ENCODE measurements around the gene FIBCD1. TPM values are rescaled to one million over a fixed set of nuclear protein-coding genes. Genes with fewer than 3 reads are reported as not detected.
A peak's percentile ranks its signal among the peaks of the same experiment; 100 is the strongest.

FIBCD1 gene
- total and polyA plus RNA-seq, 9 donors = 0.04 to 0.13 (median 0.08) TPM; not detected in 5

DNA sequence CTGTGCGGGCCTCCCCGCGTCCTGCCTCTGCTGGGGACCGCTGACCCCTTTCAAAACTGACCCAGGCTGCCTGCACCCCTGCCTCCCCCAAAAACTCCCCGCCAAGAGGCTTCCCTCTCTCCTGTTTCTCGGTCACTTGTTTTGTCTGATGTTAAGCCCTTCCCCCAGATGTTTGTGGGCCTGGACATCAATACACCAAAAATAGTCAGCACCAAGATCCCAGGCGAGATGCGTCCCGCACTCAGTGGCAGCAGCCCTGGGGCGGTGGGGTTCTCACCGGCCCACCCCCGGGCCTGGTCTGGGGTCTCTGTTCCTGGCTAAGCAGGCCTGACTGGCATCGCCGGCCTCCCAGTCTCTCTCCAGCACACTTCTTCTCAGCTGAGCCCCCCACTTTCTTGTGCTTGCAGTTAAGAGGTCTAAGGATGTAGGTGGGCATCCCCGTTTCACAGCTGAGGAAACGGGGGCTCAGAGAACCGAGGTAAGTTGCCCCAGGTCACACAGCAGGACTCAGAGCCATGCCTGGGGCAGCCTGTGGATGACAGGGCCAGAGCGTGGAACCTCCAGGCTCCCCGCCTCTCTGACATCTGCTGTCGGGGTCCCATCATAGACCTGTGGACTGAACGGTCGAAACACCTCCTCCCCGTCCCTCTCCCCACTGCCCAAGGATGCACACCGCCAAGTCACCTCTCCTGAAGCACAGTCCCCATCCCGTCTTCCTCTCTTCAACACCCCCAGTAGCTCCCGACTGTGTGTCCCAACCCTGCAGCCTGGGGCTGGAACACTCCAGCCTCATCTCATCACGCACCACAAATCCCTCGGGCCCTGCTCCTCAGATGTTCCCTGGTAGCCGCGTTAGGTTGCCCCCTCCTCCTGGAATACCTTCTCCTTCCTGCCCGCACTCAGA, 16.8 kb downstream of the FIBCD1 start:
- Histone ChIP-seq H3K4me3 (ENCODE audit: low read length) (no peak overlapping the region), H3K4me1 (ENCODE audit: control insufficient read depth, insufficient read depth, low read length) (peaks cover 16% of the 10 kb centered on the region), H3K27me3 (ENCODE audit: control insufficient read depth, insufficient read depth, low read length) (peaks cover 64% of the 10 kb centered on the region), H3K27ac (ENCODE audit: low read length) (no peak overlapping the region), H3K9me3 (replicated peaks; ENCODE audit: control insufficient read depth, low read depth, low read length) (no peaks in the 10 kb centered on the region), H3K36me3 (ENCODE audit: control insufficient read depth, insufficient read depth, low read length) (no peaks in the 10 kb centered on the region)
- no peak for DNase-seq
- WGBS (ENCODE audit: insufficient coverage) = 59% methylated on average over 29 of the region's 31 CpGs

DNA sequence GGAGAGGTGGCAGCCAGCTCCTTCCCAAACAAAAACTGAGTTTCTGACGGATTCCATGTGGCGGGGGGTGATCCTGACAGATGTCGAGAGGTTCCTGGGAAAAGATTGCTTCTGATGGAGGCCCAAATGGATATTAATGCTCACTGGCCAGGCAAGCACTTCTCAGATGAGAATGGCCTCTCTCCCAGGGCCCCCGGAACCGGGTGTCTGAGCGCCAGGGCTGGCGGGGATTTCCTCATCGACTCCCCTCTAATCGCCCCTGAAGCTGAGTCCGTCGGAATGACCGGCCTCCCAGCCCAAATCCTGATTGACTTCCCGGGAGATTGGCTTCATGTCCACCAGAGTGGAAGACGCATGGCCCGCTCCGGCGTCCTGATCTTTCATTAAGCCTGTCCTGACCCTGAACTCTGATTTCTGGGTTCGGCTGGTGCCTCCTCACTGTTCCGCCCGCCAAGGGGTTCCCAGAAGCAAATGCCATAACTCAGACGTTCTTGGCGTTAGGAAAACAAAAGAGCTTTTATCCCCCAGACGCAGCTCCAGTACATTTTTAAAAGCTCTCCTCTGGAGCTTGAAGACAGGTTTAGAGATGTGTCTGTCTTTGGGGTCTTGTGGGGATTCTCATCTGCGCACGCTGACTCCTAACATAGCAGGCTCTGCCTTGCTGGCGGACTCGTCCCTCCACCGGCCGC, 17.6 kb downstream of the FIBCD1 start:
- DNase-seq = peak; percentile 49
- H3K4me3 ChIP-seq (ENCODE audit: low read length) = no peak overlapping the region
- H3K27ac ChIP-seq (ENCODE audit: low read length) = no peak overlapping the region
- no peaks in the 10 kb centered on the region for H3K36me3 ChIP-seq (ENCODE audit: control insufficient read depth, insufficient read depth, low read length)
- peaks cover 20% of the 10 kb centered on the region for H3K4me1 ChIP-seq (ENCODE audit: control insufficient read depth, insufficient read depth, low read length)
- H3K9me3 ChIP-seq (replicated peaks; ENCODE audit: control insufficient read depth, low read depth, low read length) = no peaks in the 10 kb centered on the region
- 28% methylated on average over 22 of the region's 29 CpGs for WGBS (ENCODE audit: insufficient coverage)
- peaks cover 68% of the 10 kb centered on the region for H3K27me3 ChIP-seq (ENCODE audit: control insufficient read depth, insufficient read depth, low read length)

DNA sequence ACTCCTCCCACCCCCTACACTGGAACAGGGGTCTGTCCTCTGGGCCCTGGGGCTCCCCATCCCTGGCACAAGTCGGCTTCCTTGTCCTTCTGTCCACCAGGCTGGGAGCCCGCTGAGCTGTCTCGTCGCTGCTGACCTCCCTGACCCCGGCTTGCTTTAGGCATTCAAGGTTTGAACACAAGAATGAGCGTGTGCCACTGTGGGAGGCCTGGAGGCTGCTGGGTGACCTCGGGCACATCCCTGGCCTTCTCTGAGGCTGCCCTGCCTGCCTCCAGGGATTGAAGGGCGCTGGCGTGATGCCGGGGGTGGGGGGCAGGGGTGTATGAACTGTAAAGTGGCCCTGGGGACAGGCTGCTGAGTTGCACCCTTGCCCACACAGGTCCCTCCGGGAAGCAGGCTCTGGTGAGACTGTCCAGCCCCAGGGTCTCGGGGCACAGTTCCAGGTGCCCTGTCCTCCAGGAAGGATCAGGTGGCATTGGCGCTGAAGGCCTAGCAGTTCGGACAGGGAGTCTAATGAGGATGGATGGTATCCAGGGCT, 18.2 kb downstream of the FIBCD1 start:
- Histone ChIP-seq H3K27ac (ENCODE audit: low read length) (no peak overlapping the region), H3K27me3 (ENCODE audit: control insufficient read depth, insufficient read depth, low read length) (peaks cover 67% of the 10 kb centered on the region), H3K36me3 (ENCODE audit: control insufficient read depth, insufficient read depth, low read length) (no peaks in the 10 kb centered on the region), H3K4me1 (ENCODE audit: control insufficient read depth, insufficient read depth, low read length) (peaks cover 23% of the 10 kb centered on the region), H3K9me3 (replicated peaks; ENCODE audit: control insufficient read depth, low read depth, low read length) (no peaks in the 10 kb centered on the region), H3K4me3 (ENCODE audit: low read length) (no peak overlapping the region)
- 50% methylated on average over 9 of the region's 14 CpGs for WGBS (ENCODE audit: insufficient coverage)
- no peak for DNase-seq

DNA sequence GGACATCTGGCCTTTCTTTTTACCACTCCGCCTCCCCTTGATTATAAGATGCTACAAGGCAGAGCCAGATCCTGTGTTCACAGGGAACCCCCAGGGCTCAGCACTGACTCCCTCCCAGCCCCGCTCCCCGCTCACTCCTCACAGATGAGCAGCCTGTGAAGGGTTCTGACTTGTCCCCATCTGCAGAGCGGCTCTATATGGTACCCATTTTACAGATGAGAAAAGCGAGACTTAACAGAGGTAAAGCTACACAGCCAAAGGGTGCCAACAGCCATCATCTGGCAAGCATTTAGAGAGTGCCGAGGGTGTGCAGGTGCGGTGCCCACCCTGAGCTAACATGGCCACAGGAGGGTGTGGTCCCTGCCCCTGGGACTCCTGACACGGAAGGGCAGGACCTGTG, 18.8 kb downstream of the FIBCD1 start:
- 92% methylated on average over 4 of the region's 8 CpGs for WGBS (ENCODE audit: insufficient coverage)
- Histone ChIP-seq H3K4me1 (ENCODE audit: control insufficient read depth, insufficient read depth, low read length) (peaks cover 23% of the 10 kb centered on the region), H3K27ac (ENCODE audit: low read length) (no peak overlapping the region), H3K9me3 (replicated peaks; ENCODE audit: control insufficient read depth, low read depth, low read length) (no peaks in the 10 kb centered on the region), H3K27me3 (ENCODE audit: control insufficient read depth, insufficient read depth, low read length) (peaks cover 64% of the 10 kb centered on the region), H3K36me3 (ENCODE audit: control insufficient read depth, insufficient read depth, low read length) (no peaks in the 10 kb centered on the region), H3K4me3 (ENCODE audit: low read length) (no peak overlapping the region)
- DNase-seq = no peak

DNA sequence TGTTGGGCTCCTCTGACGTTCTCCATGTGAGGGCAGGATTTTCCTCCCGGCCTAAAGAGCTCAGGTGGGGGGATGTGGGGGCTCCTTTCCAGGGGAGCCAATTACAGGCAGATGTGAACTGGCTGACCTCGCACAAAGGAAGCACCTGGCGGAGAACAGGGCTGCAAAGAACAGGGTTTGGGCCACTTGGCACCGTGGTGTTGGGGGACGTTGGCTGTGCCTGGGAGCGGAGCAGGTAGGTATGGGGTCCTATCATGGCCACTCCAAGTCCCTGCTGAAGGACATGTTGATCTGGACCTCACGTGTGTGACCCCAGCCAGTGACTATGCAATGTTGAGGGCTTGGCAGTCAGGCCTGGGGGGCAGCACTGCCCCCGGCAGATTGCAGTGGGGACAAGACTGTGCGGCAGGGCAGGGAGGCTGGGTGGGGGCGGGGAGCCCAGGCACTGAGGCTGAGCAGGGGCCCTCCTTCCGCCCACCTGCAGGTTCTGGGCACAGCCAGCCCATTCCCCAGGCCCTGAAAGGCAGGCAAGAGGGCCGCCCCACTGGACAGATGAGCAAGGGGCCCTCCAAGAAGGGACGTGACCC, 19.4 kb downstream of the FIBCD1 start:
- H3K27me3 ChIP-seq (ENCODE audit: control insufficient read depth, insufficient read depth, low read length) = peaks cover 64% of the 10 kb centered on the region
- 69% methylated on average over 11 of the region's 14 CpGs for WGBS (ENCODE audit: insufficient coverage)

DNA sequence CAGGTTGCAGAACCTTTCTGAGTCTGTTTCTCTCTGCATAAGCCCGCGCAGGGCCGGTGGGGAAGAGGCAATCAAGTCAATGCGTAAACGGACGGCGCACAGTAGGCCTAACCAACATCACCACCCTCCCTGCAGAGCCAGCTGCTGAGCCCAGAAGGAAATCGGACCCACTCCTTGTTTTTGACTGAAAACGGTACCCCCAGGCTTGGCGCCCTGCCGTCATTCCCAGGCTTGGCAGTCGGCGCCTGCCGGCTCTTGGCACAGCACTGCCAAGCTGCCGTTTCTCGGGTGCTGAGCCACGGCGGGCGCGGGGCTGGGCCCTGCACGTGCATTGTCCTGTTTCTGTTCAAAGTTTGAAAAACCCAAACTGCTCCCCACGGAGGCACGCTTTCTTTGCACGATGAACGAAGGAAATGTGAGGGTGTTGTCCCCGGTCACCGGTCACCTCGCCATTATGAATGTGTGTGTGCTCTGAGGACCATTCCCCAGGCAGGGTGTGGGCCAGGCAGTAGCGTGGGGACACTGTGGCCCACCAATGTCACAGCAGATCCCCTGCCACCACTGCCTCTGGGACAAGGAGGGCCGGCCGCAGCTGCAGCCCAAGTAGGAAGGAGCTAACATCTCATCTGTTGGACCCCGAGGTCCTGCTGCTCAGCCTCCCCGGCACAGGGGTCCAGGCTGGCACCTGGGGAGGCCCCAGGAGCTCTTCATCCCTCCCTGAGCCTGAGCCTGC, 20.1 kb downstream of the FIBCD1 start:
- Histone ChIP-seq H3K4me1 (ENCODE audit: control insufficient read depth, insufficient read depth, low read length) (peaks cover 29% of the 10 kb centered on the region), H3K27me3 (ENCODE audit: control insufficient read depth, insufficient read depth, low read length) (peaks cover 70% of the 10 kb centered on the region), H3K36me3 (ENCODE audit: control insufficient read depth, insufficient read depth, low read length) (no peaks in the 10 kb centered on the region), H3K27ac (ENCODE audit: low read length) (no peak overlapping the region), H3K4me3 (ENCODE audit: low read length) (no peak overlapping the region), H3K9me3 (replicated peaks; ENCODE audit: control insufficient read depth, low read depth, low read length) (no peaks in the 10 kb centered on the region)
- WGBS (ENCODE audit: insufficient coverage) = 70% methylated on average over 30 of the region's 33 CpGs
- DNase-seq = no peak

More for the DNA sequence above, 19.4 kb downstream of the FIBCD1 start:
- no peaks in the 10 kb centered on the region for H3K9me3 ChIP-seq (replicated peaks; ENCODE audit: control insufficient read depth, low read depth, low read length)
- no peak overlapping the region for H3K4me3 ChIP-seq (ENCODE audit: low read length)
- no peaks in the 10 kb centered on the region for H3K36me3 ChIP-seq (ENCODE audit: control insufficient read depth, insufficient read depth, low read length)
- DNase-seq = no peak
- H3K27ac ChIP-seq (ENCODE audit: low read length) = no peak overlapping the region
- peaks cover 23% of the 10 kb centered on the region for H3K4me1 ChIP-seq (ENCODE audit: control insufficient read depth, insufficient read depth, low read length)

DNA sequence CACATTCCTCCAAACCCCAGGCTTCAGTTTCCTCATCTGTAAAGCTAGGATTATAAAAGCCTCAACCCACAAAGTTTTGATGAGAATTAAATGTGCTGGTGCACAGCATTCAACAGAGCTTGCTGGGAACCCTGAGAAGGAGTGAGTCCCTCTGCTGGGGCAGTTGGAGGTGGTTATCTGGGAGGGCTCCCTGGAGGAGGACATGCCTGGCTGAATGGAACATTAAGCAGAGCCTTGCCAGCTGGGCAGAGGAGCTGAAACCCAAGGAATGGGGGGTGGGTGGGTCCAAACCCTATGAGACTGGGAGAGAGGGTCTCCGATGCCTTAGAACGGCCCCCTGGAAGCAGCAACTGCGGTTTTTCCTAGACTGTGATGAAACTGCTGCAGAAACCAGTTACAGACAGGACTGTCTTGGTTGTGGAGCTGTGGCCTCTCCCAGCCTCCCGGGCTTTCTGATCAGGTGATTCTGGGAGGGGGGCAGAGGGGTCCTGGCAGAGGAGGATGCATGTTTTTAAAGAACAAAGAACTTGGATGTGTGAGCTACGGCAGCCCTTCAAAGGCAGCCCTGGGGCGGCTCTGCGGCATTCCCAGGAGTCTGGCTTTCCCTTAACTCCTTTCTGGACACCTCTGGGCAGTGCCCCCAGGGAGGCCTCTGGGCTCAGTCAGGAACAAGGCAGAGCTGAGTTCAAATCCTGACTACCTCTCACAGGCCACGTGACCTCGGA, 20.8 kb downstream of the FIBCD1 start:
- 68% methylated on average over 8 of the region's 9 CpGs for WGBS (ENCODE audit: insufficient coverage)

DNA sequence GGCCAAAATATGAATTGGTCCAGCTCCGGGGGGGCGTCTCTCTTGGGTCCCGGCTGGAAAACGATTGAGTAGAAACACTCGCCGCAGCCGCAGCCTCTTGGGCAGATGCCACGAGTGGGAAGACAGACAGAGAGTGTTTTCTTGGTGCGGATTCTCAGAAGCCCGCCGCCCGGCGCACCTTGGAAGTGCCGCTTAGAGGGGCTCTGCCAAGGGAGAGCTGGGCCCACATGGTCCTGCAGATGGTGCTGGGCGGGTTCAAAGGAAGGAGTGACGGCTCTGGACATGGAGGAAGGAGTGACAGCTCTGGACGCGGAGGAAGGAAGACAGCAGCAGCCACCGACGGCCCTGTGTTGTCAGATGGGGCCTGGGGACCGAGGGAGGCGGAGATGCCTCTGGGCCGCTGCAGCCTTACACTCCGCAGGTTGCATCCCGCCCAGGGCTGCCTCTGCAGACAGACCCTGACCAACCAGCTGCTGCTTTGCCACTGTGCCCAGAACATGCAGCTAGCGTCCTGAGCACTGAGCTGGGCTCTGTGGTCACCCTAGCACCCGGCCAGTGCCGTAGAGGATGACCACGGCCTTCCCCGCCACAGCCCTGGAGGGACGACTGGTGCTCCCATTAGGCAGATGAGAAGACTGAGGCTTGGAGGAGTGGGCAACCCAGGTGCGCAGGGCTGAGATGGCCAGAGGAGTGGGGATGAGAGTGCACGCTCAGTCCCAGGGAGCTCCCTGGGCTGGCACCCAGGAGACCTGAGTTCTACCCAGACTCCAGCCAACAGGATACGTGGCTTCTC, 21.7 kb downstream of the FIBCD1 start:
- H3K9me3 ChIP-seq (replicated peaks; ENCODE audit: control insufficient read depth, low read depth, low read length) = no peaks in the 10 kb centered on the region
- H3K36me3 ChIP-seq (ENCODE audit: control insufficient read depth, insufficient read depth, low read length) = no peaks in the 10 kb centered on the region
- H3K27me3 ChIP-seq (ENCODE audit: control insufficient read depth, insufficient read depth, low read length) = peaks cover 64% of the 10 kb centered on the region
- WGBS (ENCODE audit: insufficient coverage) = 55% methylated on average over 31 of the region's 34 CpGs
- peak; percentile 37 for DNase-seq
- no peak overlapping the region for H3K4me3 ChIP-seq (ENCODE audit: low read length)
- H3K27ac ChIP-seq (ENCODE audit: low read length) = no peak overlapping the region
- H3K4me1 ChIP-seq (ENCODE audit: control insufficient read depth, insufficient read depth, low read length) = peaks cover 42% of the 10 kb centered on the region

More for the DNA sequence above, 20.8 kb downstream of the FIBCD1 start:
- no peak for DNase-seq
- Histone ChIP-seq H3K4me1 (ENCODE audit: control insufficient read depth, insufficient read depth, low read length) (peaks cover 36% of the 10 kb centered on the region), H3K9me3 (replicated peaks; ENCODE audit: control insufficient read depth, low read depth, low read length) (no peaks in the 10 kb centered on the region), H3K36me3 (ENCODE audit: control insufficient read depth, insufficient read depth, low read length) (no peaks in the 10 kb centered on the region), H3K27me3 (ENCODE audit: control insufficient read depth, insufficient read depth, low read length) (peaks cover 64% of the 10 kb centered on the region), H3K27ac (ENCODE audit: low read length) (no peak overlapping the region), H3K4me3 (ENCODE audit: low read length) (no peak overlapping the region)

DNA sequence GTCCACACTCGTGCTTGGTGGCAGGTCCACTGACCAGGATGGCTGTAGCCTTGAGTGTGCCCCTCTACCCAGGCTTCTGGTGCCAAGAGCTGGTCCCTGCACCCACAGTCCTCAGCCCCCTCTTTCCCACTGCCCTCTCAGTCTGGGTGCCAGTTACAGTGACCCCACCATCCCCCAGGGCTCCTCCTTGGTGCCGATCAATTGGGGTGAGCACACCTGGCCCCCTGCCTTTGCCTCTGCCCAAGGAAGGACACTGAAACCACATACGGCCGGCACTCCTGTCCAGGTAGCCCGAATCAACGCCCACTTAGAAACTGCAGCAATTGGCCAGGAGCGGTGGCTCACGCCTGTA, 24.0 kb downstream of the FIBCD1 start:
- H3K27ac ChIP-seq (ENCODE audit: low read length) = no peak overlapping the region
- peaks cover 43% of the 10 kb centered on the region for H3K27me3 ChIP-seq (ENCODE audit: control insufficient read depth, insufficient read depth, low read length)
- H3K36me3 ChIP-seq (ENCODE audit: control insufficient read depth, insufficient read depth, low read length) = no peaks in the 10 kb centered on the region
- H3K4me3 ChIP-seq (ENCODE audit: low read length) = no peak overlapping the region
- 88% methylated on average over 8 of the region's 8 CpGs for WGBS (ENCODE audit: insufficient coverage)
- H3K4me1 ChIP-seq (ENCODE audit: control insufficient read depth, insufficient read depth, low read length) = peaks cover 27% of the 10 kb centered on the region
- no peaks in the 10 kb centered on the region for H3K9me3 ChIP-seq (replicated peaks; ENCODE audit: control insufficient read depth, low read depth, low read length)
- no peak for DNase-seq

Data from muscle of leg (tissue), 11 donors.